HEK293 (cell line): Measurements from ENCODE around the gene TYMS.
A peak's percentile ranks its signal among the peaks of the same experiment; 100 is the strongest.

Experiments
- CTCF ChIA-PET: fragments of 350-600 bp; formaldehyde crosslinking; extraction: SDS; loops from one replicate; lab custom pipeline; 2021; ENCODE audit warnings: antibody characterized with exemption; lab: Yijun Ruan, JAX
- POLR2A ChIA-PET: fragments of 300-600 bp; formaldehyde crosslinking; extraction: SDS; loops from one replicate; lab custom pipeline; 2020; ENCODE audit warnings: antibody characterized with exemption, inconsistent platforms; lab: Yijun Ruan, JAX
- H3K27ac ChIP-seq: fragments of 200-500 bp; sonication (Bioruptor generic); 2 replicates; pipeline ENCODE4 v1.5.1; 2014; ENCODE audit warnings: low read depth, low read length, control low read depth, inconsistent platforms; ENCODE audit errors: extremely low read depth
- H3K36me3 ChIP-seq, 2 experiments: fragments of 200-500 bp in 1 of 2; sonication (Bioruptor generic) in 1 of 2; 1 replicate in 1 of 2; 2 replicates in 1 of 2; pipeline ENCODE4 v1.5.1; 2014 to 2017; ENCODE audit warnings: inconsistent platforms in 2 of 2, low read length in 2 of 2; ENCODE audit not compliant: control insufficient read depth in 2 of 2, insufficient read depth in 1 of 2
- H3K4me1 ChIP-seq: fragments of 200-500 bp; sonication (Bioruptor generic); 2 replicates; pipeline ENCODE4 v1.5.1; 2014; ENCODE audit warnings: mild to moderate bottlenecking, low read length, inconsistent platforms; ENCODE audit not compliant: control insufficient read depth, insufficient read depth
- H3K4me3 ChIP-seq: 2 replicates; pipeline ENCODE4 v1.5.1; 2011; ENCODE audit warnings: low read depth, mild to moderate bottlenecking, control low read depth, low read length, moderate library complexity
- H3K9me3 ChIP-seq: fragments of 200-500 bp; sonication (Bioruptor generic); 2 replicates; pipeline ENCODE4 v1.5.1; 2014; ENCODE audit warnings: low read depth, low read length, inconsistent platforms; ENCODE audit not compliant: control insufficient read depth, insufficient read depth
- EGR2 ChIP-seq: fragments of 450-650 bp; formaldehyde crosslinking; IDR thresholded peaks from 2 replicates; pipeline ENCODE4 v1.5.1; 2016; ENCODE audit warnings: low read depth, missing biosample characterization, missing genetic modification characterization
- GLIS1 ChIP-seq: fragments of 450-650 bp; formaldehyde crosslinking; IDR thresholded peaks from 2 replicates; pipeline ENCODE4 v1.5.1; 2016; ENCODE audit warnings: missing biosample characterization, missing genetic modification characterization
- SALL2 ChIP-seq: fragments of 450-650 bp; formaldehyde crosslinking; IDR thresholded peaks from 2 replicates; pipeline ENCODE4 v1.5.0; 2017; ENCODE audit warnings: missing biosample characterization, mild to moderate bottlenecking, missing genetic modification characterization, borderline replicate concordance
- ZBTB20 ChIP-seq: fragments of 450-650 bp; formaldehyde crosslinking; IDR thresholded peaks from 2 replicates; pipeline ENCODE4 v1.5.1; 2016; ENCODE audit warnings: missing biosample characterization, missing genetic modification characterization
- ZBTB48 ChIP-seq: fragments of 450-650 bp; formaldehyde crosslinking; IDR thresholded peaks from 2 replicates; pipeline ENCODE4 v1.5.1; 2016; ENCODE audit warnings: missing biosample characterization, missing genetic modification characterization
- ZBTB6 ChIP-seq: fragments of 450-650 bp; formaldehyde crosslinking; IDR thresholded peaks from 2 replicates; pipeline ENCODE4 v1.5.1; 2017; ENCODE audit warnings: missing biosample characterization, missing genetic modification characterization
- ZBTB7A ChIP-seq: fragments of 450-650 bp; formaldehyde crosslinking; IDR thresholded peaks from 2 replicates; pipeline ENCODE4 v1.5.1; 2016; ENCODE audit warnings: low read depth, missing biosample characterization, missing genetic modification characterization
- ZIC2 ChIP-seq: fragments of 450-650 bp; formaldehyde crosslinking; IDR thresholded peaks from 2 replicates; pipeline ENCODE4 v1.5.1; 2016; ENCODE audit warnings: missing biosample characterization, missing genetic modification characterization
- ZNF138 ChIP-seq: fragments of 450-650 bp; formaldehyde crosslinking; IDR thresholded peaks from 2 replicates; pipeline ENCODE4 v1.5.1; 2016; ENCODE audit warnings: missing biosample characterization, missing genetic modification characterization, borderline replicate concordance
- ZNF157 ChIP-seq: fragments of 450-650 bp; formaldehyde crosslinking; IDR thresholded peaks from 2 replicates; pipeline ENCODE4 v1.5.1; 2016; ENCODE audit warnings: missing biosample characterization, missing genetic modification characterization
- ZNF19 ChIP-seq: fragments of 450-650 bp; formaldehyde crosslinking; IDR thresholded peaks from 2 replicates; pipeline ENCODE4; 2016; ENCODE audit warnings: missing biosample characterization, missing genetic modification characterization, low read depth
- ZNF223 ChIP-seq: fragments of 450-650 bp; formaldehyde crosslinking; IDR thresholded peaks from 2 replicates; pipeline ENCODE4 v1.5.1; 2016; ENCODE audit warnings: missing biosample characterization, missing genetic modification characterization
- ZNF274 ChIP-seq, 2 experiments: fragments of 200-500 bp in 1 of 2; fragments of 450-650 bp in 1 of 2; sonication (Bioruptor generic) in 1 of 2; formaldehyde crosslinking in 1 of 2; IDR thresholded peaks; 2 replicates each; pipeline versions ENCODE4 v1.5.1 to v1.6.1; 2014 to 2016; ENCODE audit warnings: borderline replicate concordance in 1 of 2, inconsistent platforms in 1 of 2, low read length in 1 of 2, missing biosample characterization in 1 of 2, missing genetic modification characterization in 1 of 2
- ZNF335 ChIP-seq: fragments of 450-650 bp; formaldehyde crosslinking; conservative IDR thresholded peaks from 2 replicates; pipeline ENCODE4 v1.5.1; 2016; ENCODE audit warnings: missing biosample characterization, missing genetic modification characterization
- ZNF423 ChIP-seq: fragments of 450-650 bp; formaldehyde crosslinking; IDR thresholded peaks from 2 replicates; pipeline ENCODE4 v1.5.1; 2016; ENCODE audit warnings: missing biosample characterization, missing genetic modification characterization
- ZNF433 ChIP-seq: fragments of 450-650 bp; formaldehyde crosslinking; IDR thresholded peaks from 2 replicates; pipeline ENCODE4 v1.5.1; 2016; ENCODE audit warnings: missing biosample characterization, missing genetic modification characterization, low read depth
- ZNF510 ChIP-seq: fragments of 450-650 bp; formaldehyde crosslinking; IDR thresholded peaks from 2 replicates; pipeline ENCODE4 v1.5.1; 2018; ENCODE audit warnings: mild to moderate bottlenecking, missing genetic modification characterization, missing biosample characterization; ENCODE audit not compliant: insufficient replicate concordance
- ZNF529 ChIP-seq: fragments of 450-650 bp; formaldehyde crosslinking; IDR thresholded peaks from 2 replicates; pipeline ENCODE4 v1.5.1; 2017; ENCODE audit warnings: missing genetic modification characterization, missing biosample characterization; ENCODE audit not compliant: insufficient replicate concordance
- ZNF555 ChIP-seq: fragments of 450-650 bp; formaldehyde crosslinking; conservative IDR thresholded peaks from 2 replicates; pipeline ENCODE4 v1.5.1; 2017; ENCODE audit warnings: missing biosample characterization, mild to moderate bottlenecking, missing genetic modification characterization, inconsistent platforms
- ZNF596 ChIP-seq: fragments of 450-650 bp; IDR thresholded peaks from 2 replicates; pipeline ENCODE4 v1.5.0; 2018; ENCODE audit warnings: missing biosample characterization, mild to moderate bottlenecking, missing genetic modification characterization, moderate library complexity
- ZNF600 ChIP-seq: fragments of 450-650 bp; formaldehyde crosslinking; IDR thresholded peaks from 2 replicates; pipeline ENCODE4 v1.5.1; 2016; ENCODE audit warnings: missing biosample characterization, missing genetic modification characterization
- ZNF610 ChIP-seq: fragments of 450-650 bp; formaldehyde crosslinking; IDR thresholded peaks from 2 replicates; pipeline ENCODE4 v1.5.1; 2016; ENCODE audit warnings: missing biosample characterization, missing genetic modification characterization, borderline replicate concordance
- ZNF624 ChIP-seq: fragments of 450-650 bp; formaldehyde crosslinking; IDR thresholded peaks from 2 replicates; pipeline ENCODE4 v1.5.1; 2017; ENCODE audit warnings: missing biosample characterization, missing genetic modification characterization
- ZNF639 ChIP-seq: fragments of 450-650 bp; formaldehyde crosslinking; IDR thresholded peaks from 2 replicates; pipeline ENCODE4 v1.5.1; 2016; ENCODE audit warnings: missing biosample characterization, missing genetic modification characterization
- ZNF658 ChIP-seq: fragments of 450-650 bp; formaldehyde crosslinking; IDR thresholded peaks from 2 replicates; pipeline ENCODE4; 2016; ENCODE audit warnings: missing biosample characterization, missing genetic modification characterization
- ZNF776 ChIP-seq: fragments of 450-650 bp; formaldehyde crosslinking; IDR thresholded peaks from 2 replicates; pipeline ENCODE4 v1.5.0; 2017; ENCODE audit warnings: missing biosample characterization, missing genetic modification characterization, borderline replicate concordance
- ZNF843 ChIP-seq: fragments of 450-650 bp; formaldehyde crosslinking; IDR thresholded peaks from 2 replicates; pipeline ENCODE4 v1.5.1; 2016; ENCODE audit warnings: missing biosample characterization, missing genetic modification characterization
- ZSCAN18 ChIP-seq: fragments of 450-650 bp; formaldehyde crosslinking; IDR thresholded peaks from 2 replicates; pipeline ENCODE4 v1.5.1; 2016; ENCODE audit warnings: missing biosample characterization, missing genetic modification characterization
- ZSCAN30 ChIP-seq: fragments of 450-650 bp; IDR thresholded peaks from 2 replicates; pipeline ENCODE4 v1.5.1; 2018; ENCODE audit warnings: missing biosample characterization, mild to moderate bottlenecking, missing genetic modification characterization, moderate library complexity

The TYMS gene

GRCh38 chr18:692824-693223 lies 35.4 kb downstream of the TYMS start:
- H3K4me3 ChIP-seq, result no peak overlapping the region
- no peaks in the 10 kb centered on the region for H3K9me3 ChIP-seq
- peak overlapping the region; percentile 24; the same call in 1 of the 2 replicates for H3K27ac ChIP-seq
- ChIA-PET CTCF (interaction anchor here (0.7 to 1.5 kb wide), 3 partner anchors 12 to 477 kb away, joined by 3 to 4 read pairs (median 4); no protein-coding TSS in a partner anchor), POLR2A (interaction anchor here (1.4 kb wide), 1 partner anchor 17 kb away, joined by 4 read pairs; no protein-coding TSS in a partner anchor)
- no peak for TF ChIP-seq ZSCAN18
- TF ChIP-seq ZNF596 (tag by site-specific recombination), result no peak
- TF ChIP-seq ZNF624 (tag by site-specific recombination), result no peak
- no peak for TF ChIP-seq ZSCAN30 (tag by site-specific recombination)
- TF ChIP-seq ZBTB20 (tag by site-specific recombination), result no peak
- TF ChIP-seq ZNF274 (IDR thresholded peaks at IDR 0.05; ENCODE audit: low read length), result no peak
- no peak for TF ChIP-seq ZNF274 (tag by site-specific recombination; IDR thresholded peaks at IDR 0.05; ENCODE audit: borderline replicate concordance)
- peak; percentile 36 for TF ChIP-seq GLIS1
- TF ChIP-seq EGR2 (tag by site-specific recombination), result no peak
- TF ChIP-seq ZBTB7A (tag by site-specific recombination), result no peak
- peak; percentile 38 for TF ChIP-seq ZIC2 (tag by site-specific recombination)
- no peak for TF ChIP-seq ZNF555 (tag by site-specific recombination)
- no peak for TF ChIP-seq SALL2 (tag by site-specific recombination)
- H3K36me3 ChIP-seq, result peaks cover 26 to 40% of the 10 kb centered on the region in 2 experiments; a peak in 2 of 3 replicates
- H3K4me1 ChIP-seq, result no peaks in the 10 kb centered on the region

- TF ChIP-seq ZNF529 (tag by site-specific recombination) (no peak), ZBTB20 (tag by site-specific recombination) (no peak), ZNF658 (tag by site-specific recombination) (no peak), ZNF610 (no peak), ZBTB6 (no peak), ZNF639 (tag by site-specific recombination) (no peak), ZNF843 (tag by site-specific recombination) (no peak), ZNF433 (tag by site-specific recombination) (no peak), ZNF223 (no peak), ZNF624 (tag by site-specific recombination) (no peak), ZNF157 (no peak), ZNF19 (tag by site-specific recombination) (no peak), ZNF600 (tag by site-specific recombination) (no peak), ZBTB48 (tag by site-specific recombination) (no peak), ZNF776 (no peak), ZNF423 (tag by site-specific recombination) (no peak), ZNF335 (no peak), ZNF138 (tag by site-specific recombination) (no peak), ZNF510 (tag by site-specific recombination) (no peak)
- Histone ChIP-seq H3K4me1 (no peaks in the 10 kb centered on the region), H3K9me3 (no peaks in the 10 kb centered on the region), H3K36me3 (peaks cover 24 to 37% of the 10 kb centered on the region in 2 experiments; a peak in 2 of 3 replicates), H3K27ac (no peak overlapping the region), H3K4me3 (no peak overlapping the region)
- POLR2A ChIA-PET, result interaction anchor here (1.4 kb wide), 1 partner anchor 16 kb away, joined by 4 read pairs; no protein-coding TSS in a partner anchor
- CTCF ChIA-PET, result interaction anchor here (0.7 to 0.8 kb wide), 2 partner anchors 11 to 477 kb away, joined by 3 to 4 read pairs; no protein-coding TSS in a partner anchor
These were observed 36.2 kb downstream of the TYMS start for GRCh38 chr18:693466-694187.
